Activated naive CD4-positive, alpha-beta T cell (primary cell): ENCODE data around the gene ITGB4.

Source experiments
- DNase-seq, 4 experiments: peaks; one replicate each; lab custom pipeline; 2025; lab: John Stamatoyannopoulos, UW

ITGB4 gene

GRCh38 chr17:75697651-75698291, 23.5 kb upstream of the ITGB4 start:
- DNase-seq, result no peak

GRCh38 chr17:75698659-75699058, 22.6 kb upstream of the ITGB4 start:
- DNase-seq, result no peak

- no peak for DNase-seq
These were observed 20.0 kb upstream of the ITGB4 start for GRCh38 chr17:75701288-75701687.

- DNase-seq, result no peak
These were observed 18.1 kb upstream of the ITGB4 start for GRCh38 chr17:75703191-75703590.

GRCh38 chr17:75703591-75703990, 17.7 kb upstream of the ITGB4 start:
- DNase-seq, result no peak

- no peak for DNase-seq
These were observed 16.0 kb upstream of the ITGB4 start for GRCh38 chr17:75704963-75705875.

DNA sequence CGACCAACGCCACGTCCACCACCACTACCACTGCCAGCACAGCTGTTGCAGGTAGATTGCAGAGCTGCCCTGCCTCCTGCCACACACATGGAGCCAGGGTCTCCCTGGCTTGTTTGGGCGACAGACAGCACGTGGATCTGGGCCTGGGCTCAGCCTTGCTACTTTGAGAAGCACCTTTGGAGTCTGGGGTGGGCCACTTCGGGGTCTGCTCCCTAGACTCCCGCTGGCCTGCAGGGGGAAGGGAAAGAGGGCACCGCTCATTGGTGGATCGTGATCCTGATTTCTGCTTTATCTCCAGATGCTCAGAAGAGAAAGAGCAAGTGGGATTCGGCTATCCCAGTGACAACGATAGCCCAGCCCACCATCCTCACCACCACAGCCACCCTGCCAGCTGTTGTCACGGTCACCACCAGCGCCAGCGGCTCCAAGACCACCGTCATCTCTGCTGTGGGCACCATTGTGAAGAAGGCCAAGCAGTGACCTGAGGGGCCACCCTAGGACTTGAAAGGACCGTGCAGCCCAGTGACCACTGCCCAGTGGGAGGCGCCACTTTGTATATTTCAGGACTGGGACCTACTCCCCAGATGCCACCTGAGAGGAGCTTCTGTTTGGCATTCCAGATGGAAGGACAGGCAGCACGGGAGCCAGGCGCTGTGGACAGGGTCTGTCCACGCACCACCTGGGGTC, 15.1 kb upstream of the ITGB4 start:
- DNase-seq, result no peak

GRCh38 chr17:75707079-75707571, 14.1 kb upstream of the ITGB4 start:
- no peak for DNase-seq

- no peak for DNase-seq
These were observed 8.8 kb upstream of the ITGB4 start for GRCh38 chr17:75712446-75712845.

DNA sequence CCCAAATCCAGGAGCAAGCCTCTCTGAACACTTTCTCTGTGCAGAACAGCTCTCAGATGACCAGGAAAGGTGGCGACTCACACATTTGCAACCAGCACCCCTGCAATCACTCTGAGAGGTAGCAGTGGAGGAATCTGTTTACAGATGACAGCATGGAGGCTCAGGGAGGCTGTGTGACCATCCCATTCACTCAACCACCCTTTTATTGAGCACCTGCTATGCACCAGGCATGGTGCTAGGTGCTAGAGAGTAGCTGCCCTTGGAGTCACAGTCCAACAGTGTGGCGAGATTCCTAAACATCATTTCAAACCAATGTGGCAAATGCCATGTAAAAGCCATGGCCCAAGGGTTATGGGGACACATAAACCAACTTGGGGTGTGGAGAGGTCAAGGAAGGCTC, 1.5 kb upstream of the ITGB4 start:
- no peak for DNase-seq

DNA sequence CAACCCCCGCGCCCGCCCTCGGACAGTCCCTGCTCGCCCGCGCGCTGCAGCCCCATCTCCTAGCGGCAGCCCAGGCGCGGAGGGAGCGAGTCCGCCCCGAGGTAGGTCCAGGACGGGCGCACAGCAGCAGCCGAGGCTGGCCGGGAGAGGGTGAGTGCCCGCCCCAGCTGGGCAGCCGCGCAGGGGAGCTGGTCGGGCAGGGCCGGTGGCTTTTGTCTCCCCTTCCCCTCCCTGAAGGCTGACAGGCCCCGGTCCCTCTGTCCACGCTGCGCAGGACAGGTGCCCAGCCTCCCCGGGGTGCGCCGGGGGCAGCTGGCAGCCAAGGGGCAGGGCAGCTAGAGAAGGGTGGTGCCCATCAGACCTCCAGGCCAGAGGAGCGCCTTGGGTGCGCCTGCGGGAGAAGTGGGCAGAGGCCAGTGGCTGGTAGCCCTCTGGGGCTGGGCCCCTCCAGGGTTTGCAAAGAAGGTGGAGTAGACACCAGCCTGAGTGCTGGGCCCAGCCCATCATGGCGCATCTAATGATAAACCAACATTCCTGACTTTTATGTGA, 278 bp downstream of the ITGB4 start:
- DNase-seq, result no peak

GRCh38 chr17:75722076-75722475, 817 bp downstream of the ITGB4 start:
- DNase-seq, result no peak

- no peak for DNase-seq
These were observed 1.4 kb downstream of the ITGB4 start for GRCh38 chr17:75722542-75723095.

- no peak for DNase-seq
These were observed 2.1 kb downstream of the ITGB4 start for GRCh38 chr17:75723171-75723930.

GRCh38 chr17:75724016-75725003, 3.1 kb downstream of the ITGB4 start:
- DNase-seq, result no peak

GRCh38 chr17:75725504-75725903, 4.2 kb downstream of the ITGB4 start:
- no peak for DNase-seq

DNA sequence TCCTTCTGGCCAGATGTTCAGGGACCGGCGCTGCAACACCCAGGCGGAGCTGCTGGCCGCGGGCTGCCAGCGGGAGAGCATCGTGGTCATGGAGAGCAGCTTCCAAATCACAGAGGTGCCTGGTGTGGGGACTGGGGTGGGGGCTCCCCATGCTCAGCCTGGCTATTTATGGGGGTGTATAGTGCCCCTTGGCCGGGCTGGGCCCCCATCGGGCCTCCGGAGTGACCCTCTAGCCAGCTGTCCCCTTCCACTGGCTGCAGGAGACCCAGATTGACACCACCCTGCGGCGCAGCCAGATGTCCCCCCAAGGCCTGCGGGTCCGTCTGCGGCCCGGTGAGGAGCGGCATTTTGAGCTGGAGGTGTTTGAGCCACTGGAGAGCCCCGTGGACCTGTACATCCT, 6.1 kb downstream of the ITGB4 start:
- DNase-seq, result no peak

DNA sequence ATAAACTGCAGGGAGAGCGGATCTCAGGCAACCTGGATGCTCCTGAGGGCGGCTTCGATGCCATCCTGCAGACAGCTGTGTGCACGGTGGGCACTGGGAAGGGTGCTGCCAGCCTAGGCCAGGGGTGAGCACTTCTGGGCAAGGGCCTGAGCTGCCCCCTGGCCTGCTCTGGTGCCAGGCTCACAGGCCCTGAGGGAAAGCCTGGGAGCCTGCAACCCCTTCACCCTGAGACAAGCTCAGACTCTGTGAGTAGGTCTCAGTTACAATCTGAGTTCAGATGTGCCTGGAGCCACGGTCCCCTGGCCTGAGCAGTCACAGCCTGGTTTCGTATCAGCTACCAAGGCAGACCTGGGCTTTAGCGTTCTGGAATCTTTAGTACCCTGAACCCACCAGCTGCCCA, 8.1 kb downstream of the ITGB4 start:
- DNase-seq, result no peak

- DNase-seq, result no peak
These were observed 8.8 kb downstream of the ITGB4 start for GRCh38 chr17:75730065-75730464.

DNA sequence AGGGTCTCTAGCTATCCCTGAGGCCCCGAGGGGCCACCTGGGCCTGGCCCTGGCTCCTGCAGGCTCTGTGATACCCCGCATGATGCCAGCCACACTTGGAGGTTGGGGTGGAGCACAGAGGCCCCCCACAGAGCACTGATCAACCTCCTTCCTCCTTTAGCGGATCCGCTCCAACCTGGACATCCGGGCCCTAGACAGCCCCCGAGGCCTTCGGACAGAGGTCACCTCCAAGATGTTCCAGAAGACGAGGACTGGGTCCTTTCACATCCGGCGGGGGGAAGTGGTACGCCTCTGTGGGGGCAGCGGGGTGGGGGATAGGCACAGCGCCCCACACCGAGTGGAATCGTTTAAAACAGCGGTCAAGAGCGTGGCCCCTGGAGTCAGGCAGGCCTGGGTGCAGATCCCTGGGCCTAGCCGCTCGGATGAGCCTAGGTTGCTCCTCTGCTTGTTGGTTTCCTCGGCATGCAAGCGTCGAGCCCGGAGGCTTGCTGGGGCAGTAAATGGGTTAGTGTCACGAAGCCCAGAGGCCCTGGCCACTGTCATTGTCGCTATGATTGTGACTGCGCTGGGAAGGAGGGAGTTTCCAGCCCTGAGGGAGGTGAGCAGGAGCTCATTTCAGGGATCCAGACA, 9.9 kb downstream of the ITGB4 start:
- DNase-seq, result no peak
